AML-193 (cell line): ENCODE results near the gene KCNAB2.
"Not testable (repeated sequence)": the region's sequence is repeated elsewhere in the genome, so short reads cannot be mapped to it uniquely, and the experiment has no call there.

ENCODE experiments used
- DNase-seq, 2 experiments: peaks; one replicate each; lab custom pipeline; 2025; lab: John Stamatoyannopoulos, UW

Gene KCNAB2

GRCh38 chr1:6054596-6054995 is 8.9 kb downstream of the KCNAB2 start:
- no peak for DNase-seq

DNA sequence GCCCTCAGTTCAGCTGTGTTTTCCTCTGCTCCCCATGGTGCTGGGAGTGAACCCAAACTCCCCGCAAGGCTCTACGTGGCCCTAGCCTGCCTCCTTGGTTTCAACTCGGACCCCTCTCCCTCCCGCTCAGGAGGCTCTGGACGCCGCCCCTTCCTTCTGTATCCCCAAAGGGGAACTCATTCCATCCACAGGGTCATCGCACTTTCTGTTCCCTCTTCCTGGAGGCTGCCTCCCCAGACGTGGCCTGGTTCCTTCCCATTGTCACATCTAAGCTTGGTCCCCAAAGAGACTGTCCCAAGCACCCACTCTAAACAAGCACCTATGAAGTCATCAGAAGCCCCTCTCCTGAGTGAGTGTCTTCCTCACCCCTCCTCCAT is 10.9 kb downstream of the KCNAB2 start:
- no peak for DNase-seq

GRCh38 chr1:6057170-6057845 is 11.6 kb downstream of the KCNAB2 start:
- DNase-seq = no peak

- no peak for DNase-seq
Observed at GRCh38 chr1:6059866-6060265, 14.2 kb downstream of the KCNAB2 start.

DNA sequence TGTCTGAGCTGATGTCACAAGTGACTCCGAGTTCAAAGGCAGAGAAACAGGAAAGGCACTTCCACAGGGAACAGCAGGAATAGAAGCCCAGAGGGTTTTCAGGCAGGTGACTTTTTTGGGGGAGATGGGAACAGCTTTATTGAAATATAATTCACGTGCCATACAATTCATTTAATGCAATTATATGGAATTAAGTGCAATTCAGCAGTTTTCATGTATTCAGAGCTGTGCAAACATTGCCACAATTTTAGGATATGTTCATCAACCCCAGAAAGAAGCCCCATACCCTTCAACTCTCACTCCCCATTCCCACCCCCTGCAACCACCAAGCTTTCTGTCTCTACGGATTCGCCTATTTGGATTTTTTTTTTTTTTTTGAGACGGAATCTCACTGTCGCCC is 17.0 kb downstream of the KCNAB2 start:
- DNase-seq = no peak

GRCh38 chr1:6063532-6064053 is 17.9 kb downstream of the KCNAB2 start:
- DNase-seq = not testable (repeated sequence)

DNA sequence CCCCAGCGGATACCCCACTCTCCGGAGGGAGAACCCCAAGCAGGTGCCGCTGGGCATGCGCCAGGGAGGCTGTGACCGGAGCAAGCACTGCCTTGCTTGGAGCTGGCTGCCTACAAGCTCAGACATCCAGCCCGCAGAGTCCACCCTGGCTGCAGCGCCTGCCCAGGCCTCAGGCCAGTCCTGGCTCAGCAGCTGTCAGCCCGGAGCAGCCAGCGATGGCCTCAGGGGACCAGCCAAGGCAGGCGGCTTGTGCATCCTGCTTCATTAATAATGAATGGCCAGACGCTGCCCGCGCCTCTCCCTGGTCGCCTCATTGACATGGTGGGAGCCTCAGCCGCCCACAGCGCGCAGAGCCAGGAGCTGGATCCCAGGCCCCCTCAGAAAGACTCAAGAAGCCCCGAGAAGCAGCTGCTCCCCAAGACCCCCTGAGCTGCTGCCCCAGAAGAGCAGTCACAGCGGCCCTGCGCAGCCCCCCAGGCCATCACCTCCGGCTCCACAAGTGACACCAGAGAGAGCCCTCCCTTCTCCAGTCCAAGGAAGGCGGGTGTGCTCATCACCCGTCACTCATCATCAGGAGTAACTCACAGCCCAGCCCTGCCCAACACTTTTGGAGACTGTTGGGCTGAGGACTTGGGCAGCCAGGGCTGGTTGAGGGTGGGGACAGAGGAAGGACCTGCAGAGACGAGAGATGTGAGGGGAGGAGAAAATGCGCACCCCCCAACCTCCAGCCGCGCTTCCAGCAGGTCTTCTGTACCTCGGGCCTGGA is 19.6 kb downstream of the KCNAB2 start:
- no peak for DNase-seq

GRCh38 chr1:6066680-6067079 is 21.0 kb downstream of the KCNAB2 start:
- DNase-seq = no peak

GRCh38 chr1:6068073-6068472 is 22.4 kb downstream of the KCNAB2 start:
- no peak for DNase-seq

DNA sequence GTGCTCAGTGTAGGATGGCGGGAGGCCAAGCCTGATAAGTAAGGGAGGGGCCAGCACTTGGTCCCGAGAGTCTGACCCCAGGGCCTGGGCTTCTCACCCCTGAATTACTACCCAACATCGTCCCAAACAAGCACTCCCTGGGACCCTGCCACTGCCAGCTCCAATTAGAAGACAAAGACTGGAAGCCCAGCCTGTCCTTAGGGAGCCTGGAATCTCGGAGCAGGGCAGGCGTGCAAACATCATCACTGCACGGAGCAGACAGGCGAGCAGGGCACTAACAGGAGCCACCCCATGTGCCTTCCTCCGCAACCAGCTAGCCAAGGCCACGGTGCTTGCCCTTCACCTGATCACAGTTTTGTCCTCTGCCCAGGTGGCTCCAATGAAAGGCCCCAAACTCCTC is 23.2 kb downstream of the KCNAB2 start:
- DNase-seq = no peak

GRCh38 chr1:6069573-6069972 is 23.9 kb downstream of the KCNAB2 start:
- no peak for DNase-seq

- DNase-seq = no peak
Observed at GRCh38 chr1:6070450-6070974, 24.8 kb downstream of the KCNAB2 start.

- no peak for DNase-seq
Observed at GRCh38 chr1:6071219-6071618, 25.5 kb downstream of the KCNAB2 start.

DNA sequence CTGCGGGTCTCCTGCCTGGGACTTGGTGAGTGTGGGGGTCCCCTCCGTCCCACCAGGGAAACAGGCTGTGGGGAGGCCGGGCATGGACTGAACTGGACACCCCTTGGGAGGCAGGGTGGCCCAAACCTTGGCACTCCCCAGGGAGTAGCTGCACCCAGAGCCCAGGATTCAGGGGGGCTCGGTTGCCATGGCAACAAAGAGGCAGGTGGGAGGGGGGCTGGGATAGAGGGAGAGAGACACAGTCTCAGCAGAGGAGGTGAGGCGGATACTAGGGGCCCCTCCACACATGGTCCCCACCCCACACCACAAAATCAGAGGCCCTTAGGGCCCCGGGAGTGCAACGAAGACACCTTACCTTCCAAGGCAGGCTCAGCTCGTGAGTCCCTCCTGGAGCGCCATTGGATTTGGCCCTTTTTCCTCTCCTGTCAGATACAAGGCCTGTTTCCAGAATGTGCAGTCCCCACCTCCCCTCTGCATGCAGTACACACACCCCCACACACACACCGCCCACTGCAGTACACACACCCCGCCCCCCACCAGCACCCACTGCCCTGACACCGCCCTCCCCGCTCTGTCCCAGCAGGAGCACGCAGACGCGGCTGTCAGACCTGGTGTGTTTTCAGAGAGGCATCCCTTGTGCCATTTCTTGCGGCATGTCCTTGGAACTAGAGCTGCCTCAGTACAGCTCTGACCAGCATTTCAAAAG is 27.2 kb downstream of the KCNAB2 start:
- DNase-seq = no peak

DNA sequence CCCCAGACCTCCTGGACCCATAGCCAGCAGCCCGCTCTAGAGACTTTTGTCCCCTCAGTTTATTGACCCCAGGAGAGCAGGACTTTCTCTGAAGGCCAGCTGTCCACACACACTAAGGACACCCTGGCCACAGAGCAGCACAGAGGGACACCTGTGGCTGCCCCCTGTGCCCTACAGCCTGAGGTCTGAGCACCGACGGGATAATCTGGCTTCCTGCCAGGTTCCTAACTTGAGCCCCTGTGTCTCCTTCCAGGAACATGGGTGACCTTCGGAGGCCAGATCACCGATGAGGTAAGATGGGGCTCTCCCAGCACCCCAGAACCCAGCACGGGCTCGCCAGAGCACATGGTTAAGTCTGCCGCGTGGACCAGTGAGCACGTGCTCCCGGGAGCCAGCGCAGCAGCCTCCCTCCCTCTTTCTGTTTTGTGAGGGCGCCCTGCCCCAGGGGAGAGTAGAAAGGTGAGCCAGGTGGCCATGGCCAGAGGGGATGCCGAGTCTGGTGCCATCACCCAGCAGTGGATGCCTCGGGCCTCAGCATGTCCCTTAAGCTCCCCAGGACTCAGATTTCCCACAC is 27.9 kb downstream of the KCNAB2 start:
- DNase-seq = no peak

- DNase-seq = no peak
Observed at GRCh38 chr1:6074192-6074901, 28.7 kb downstream of the KCNAB2 start.

- DNase-seq = peak in 1 of 2 experiments; percentile 15
Observed at GRCh38 chr1:6075748-6076147, 30.1 kb downstream of the KCNAB2 start.

DNA sequence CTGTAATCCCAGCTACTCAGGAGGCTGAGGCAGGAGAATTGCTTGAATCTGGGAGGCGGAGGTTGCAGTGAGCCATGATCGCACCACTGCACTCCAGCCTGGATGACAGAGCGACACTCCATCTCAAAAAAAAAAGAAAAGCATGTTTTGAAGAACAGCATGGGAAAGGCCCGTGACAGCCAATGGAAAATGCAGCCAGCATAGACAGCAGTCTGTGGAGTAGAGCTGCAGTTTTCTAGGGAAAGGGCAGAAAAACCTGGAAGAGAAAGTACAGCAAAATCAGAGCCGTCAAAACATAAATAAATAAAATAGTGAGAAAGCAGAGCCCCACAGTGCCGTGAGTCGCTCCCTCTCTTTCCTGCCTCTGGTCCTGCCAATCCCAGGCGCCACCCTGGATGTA is 31.4 kb downstream of the KCNAB2 start:
- not testable (repeated sequence) for DNase-seq

DNA sequence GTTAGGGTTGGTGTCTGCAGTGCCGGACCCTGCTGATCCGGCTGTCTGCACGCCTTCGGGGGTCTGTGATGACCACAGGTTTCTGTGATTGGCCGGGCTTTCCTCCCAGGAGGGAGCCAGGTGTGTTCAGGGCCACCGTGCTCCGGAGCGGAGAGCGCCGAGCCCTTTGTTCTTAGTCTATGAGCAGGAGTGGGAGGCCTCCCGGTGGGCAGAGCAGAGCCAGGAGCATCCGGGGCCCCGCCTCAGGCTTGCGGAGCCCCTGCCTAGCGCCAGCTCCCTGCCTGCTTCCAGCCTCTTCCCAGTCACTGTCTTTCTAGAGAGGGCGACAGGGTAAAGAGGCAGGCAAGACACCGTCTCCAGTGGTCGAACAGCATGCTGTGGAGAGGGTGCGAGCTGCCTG is 31.8 kb downstream of the KCNAB2 start:
- DNase-seq = no peak

DNA sequence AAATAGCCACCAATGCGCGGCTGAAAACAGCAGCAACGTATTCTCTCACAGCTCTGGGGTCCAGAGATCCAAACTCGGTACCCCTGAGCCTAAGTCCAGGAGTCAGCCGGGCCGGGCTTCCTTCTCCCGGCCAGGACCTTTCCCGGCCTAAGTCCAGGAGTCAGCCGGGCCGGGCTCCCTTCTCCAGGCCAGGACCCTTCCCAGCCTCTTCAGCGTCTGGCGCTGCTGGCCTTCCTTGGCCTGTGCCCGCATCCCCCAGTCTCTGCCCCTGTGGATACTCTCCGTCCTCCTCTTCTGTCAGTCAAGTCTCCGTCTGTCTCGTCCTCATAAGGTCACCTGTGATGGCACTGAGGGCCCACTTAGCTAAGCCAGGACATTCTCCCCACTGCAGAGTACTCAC is 32.2 kb downstream of the KCNAB2 start:
- DNase-seq = no peak

DNA sequence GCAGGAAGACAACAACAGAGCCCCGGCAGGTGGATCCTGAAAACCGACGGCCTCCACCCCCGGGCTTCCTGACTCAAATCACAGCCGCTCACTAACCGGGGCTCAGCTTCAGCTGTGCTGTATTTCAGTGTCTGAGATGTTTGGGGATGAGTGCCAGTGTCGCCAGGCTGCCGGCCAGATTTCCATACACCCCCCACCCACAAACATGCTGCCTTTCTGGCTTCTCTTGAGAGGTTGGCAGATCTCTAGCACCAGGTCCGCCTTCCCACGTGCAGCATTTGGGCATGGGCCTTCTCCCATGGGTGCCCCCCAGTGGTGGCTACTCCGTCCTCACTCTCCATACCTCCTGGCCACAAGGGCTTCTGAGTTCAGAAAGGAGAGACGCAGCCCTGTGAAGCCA is 34.8 kb downstream of the KCNAB2 start:
- DNase-seq = no peak

DNA sequence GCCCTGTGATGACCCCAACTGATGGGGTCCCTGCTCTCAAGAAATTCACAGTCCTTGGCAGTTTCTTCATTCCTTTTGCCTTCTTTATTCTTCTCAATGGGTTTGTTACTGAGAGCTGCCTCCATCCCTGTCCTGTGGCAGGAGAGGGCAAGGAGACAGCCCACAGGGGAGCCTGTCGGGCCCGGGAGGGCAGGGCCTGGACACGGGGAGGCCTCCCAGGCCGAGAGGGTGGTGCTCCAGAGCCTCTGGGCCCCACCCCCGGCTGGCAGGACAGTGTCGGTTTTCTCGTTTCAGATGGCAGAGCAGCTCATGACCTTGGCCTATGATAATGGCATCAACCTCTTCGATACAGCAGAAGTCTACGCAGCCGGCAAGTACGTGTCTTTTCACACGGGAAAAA is 36.2 kb downstream of the KCNAB2 start:
- DNase-seq = no peak
